Omental fat pad (tissue), 4 donors: Measurements from ENCODE around the gene ST8SIA5. TPM values are rescaled to one million over a fixed set of nuclear protein-coding genes. Genes with fewer than 3 reads are reported as not detected.

ENCODE experiments used
- ATAC-seq: fragments of 150-250 bp; one replicate; pipeline ENCODE4 v1.9.1; 2016; ENCODE audit warnings: mild to moderate bottlenecking, moderate library complexity; ENCODE audit not compliant: low FRiP score
- DNase-seq: peaks from one replicate; pipeline ENCODE4 v3.0.0-alpha.2; 2019; ENCODE audit warnings: low spot score
- CTCF ChIP-seq, 3 donors: fragments of 450-650 bp; IDR thresholded peaks; one replicate each; pipeline ENCODE4 v1.5.1; 2016 to 2017; ENCODE audit warnings: antibody characterized with exemption in 3 of 3, mild to moderate bottlenecking in 3 of 3, moderate library complexity in 2 of 3
- total RNA-seq, 4 donors: library from RNA; depleted of rRNA; stranded (reverse); fragments of >200 nt; gene quantifications; one replicate each; pipeline ENCODE4 v1.1.0, GENCODE V29; 2016

ST8SIA5 gene
- total RNA-seq, 4 donors from 2014 or later, result 0.50 TPM; not detected in 3

- ATAC-seq, result no peak
- no peak for DNase-seq
- no peak for TF ChIP-seq CTCF (IDR thresholded peaks at IDR 0.05)
Measured at GRCh38 chr18:46649071-46649862, 107.6 kb downstream of the ST8SIA5 start.

- DNase-seq, result no peak
- TF ChIP-seq CTCF (IDR thresholded peaks at IDR 0.05), result no peak
- no peak for ATAC-seq
Measured at GRCh38 chr18:46646468-46646867, 110.4 kb downstream of the ST8SIA5 start.

- ATAC-seq (no peak), DNase-seq (no peak)
- TF ChIP-seq CTCF (IDR thresholded peaks at IDR 0.05), result no peak
Measured at GRCh38 chr18:46642561-46642960, 114.3 kb downstream of the ST8SIA5 start.

GRCh38 chr18:46641917-46642316 is 114.9 kb downstream of the ST8SIA5 start:
- DNase-seq (no peak), ATAC-seq (peak; percentile 75)
- no peak for TF ChIP-seq CTCF (IDR thresholded peaks at IDR 0.05)

DNA sequence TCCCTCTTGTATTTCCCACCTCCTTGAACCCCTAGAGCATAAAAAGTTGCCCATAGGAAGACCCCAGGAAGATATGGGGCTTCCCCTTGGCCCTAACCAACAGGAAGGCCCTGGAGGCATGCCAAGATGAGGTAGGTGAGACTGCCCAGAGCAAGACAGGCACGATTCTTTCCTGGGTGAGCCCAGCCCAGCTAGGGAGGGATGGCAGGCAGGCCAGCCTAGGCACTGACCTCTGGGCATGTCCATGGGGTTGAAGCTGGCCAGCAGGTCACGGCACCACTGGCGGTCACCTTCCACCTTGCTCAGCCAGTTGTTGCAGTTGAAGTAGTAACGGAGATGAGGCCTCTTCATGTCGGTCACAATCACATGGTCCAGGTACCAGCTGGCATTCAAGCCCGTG is 117.5 kb downstream of the ST8SIA5 start:
- no peak for DNase-seq
- TF ChIP-seq CTCF (IDR thresholded peaks at IDR 0.05), result no peak
- no peak for ATAC-seq

GRCh38 chr18:46636040-46636630 is 120.7 kb downstream of the ST8SIA5 start:
- no peak for DNase-seq
- no peak for ATAC-seq
- TF ChIP-seq CTCF (IDR thresholded peaks at IDR 0.05), result no peak
